Kidney (tissue), 14 donors: ENCODE results near the gene NKTR. TPM values are rescaled to one million over a fixed set of nuclear protein-coding genes. Genes with fewer than 3 reads are reported as not detected.

Source experiments
- DNase-seq, 5 donors: peaks; one replicate each; pipeline ENCODE4 v3.0.0-alpha.2; 2013 to 2020
- FAIRE-seq: peaks from 2 replicates; lab custom pipeline; 2012; peaks lifted over from hg19 to GRCh38; lab: Jason Lieb, UNC
- H3K27ac ChIP-seq, 2 donors: one replicate each; pipeline ENCODE4 v1.7.0; 2013; ENCODE audit warnings: low read depth in 2 of 2, low read length in 2 of 2, inconsistent platforms in 1 of 2
- H3K27me3 ChIP-seq: one replicate; pipeline ENCODE4 v1.7.1; 2013; ENCODE audit warnings: low read length, inconsistent platforms; ENCODE audit not compliant: control insufficient read depth, insufficient read depth
- H3K36me3 ChIP-seq, 3 donors: one replicate each; pipeline versions ENCODE4 v1.7.0 to v1.7.1; 2013; ENCODE audit warnings: low read length in 3 of 3, control low read depth in 1 of 3, inconsistent platforms in 1 of 3; ENCODE audit not compliant: insufficient read depth in 3 of 3, control insufficient read depth in 2 of 3
- H3K4me1 ChIP-seq, 3 donors: one replicate each; pipeline versions ENCODE4 v1.7.0 to v1.7.1; 2013; ENCODE audit warnings: low read length in 3 of 3, inconsistent platforms in 1 of 3, low read depth in 1 of 3; ENCODE audit not compliant: control insufficient read depth in 2 of 3, insufficient read depth in 2 of 3
- H3K4me3 ChIP-seq, 3 donors: one replicate each; pipeline versions ENCODE4 v1.7.0 to v1.8.1; 2013; ENCODE audit warnings: low read length in 3 of 3, control low read depth in 1 of 3, inconsistent platforms in 1 of 3
- H3K9ac ChIP-seq, 3 donors: one replicate each; pipeline versions ENCODE4 v1.7.0 to v1.7.1; 2013; ENCODE audit warnings: low read length in 3 of 3, control low read depth in 1 of 3, inconsistent platforms in 1 of 3
- H3K9me3 ChIP-seq, 3 donors: one replicate each; pipeline versions ENCODE4 v1.7.0 to v1.7.1; 2013; ENCODE audit warnings: low read length in 3 of 3, control low read depth in 1 of 3, inconsistent platforms in 1 of 3; ENCODE audit not compliant: control insufficient read depth in 2 of 3, insufficient read depth in 1 of 3
- intact Hi-C: fragments of 100-400 bp; cut with DNase I; formaldehyde crosslinking; loops from one replicate; pipeline ENCODE4 v1.11.1; 2022
- polyA plus RNA-seq: library from polyadenylated mRNA; stranded (reverse); fragments of 350-450 nt; fragmentation: Illumina TruSeq; extraction: RNeasy Lipid Tissue Mini Kit (QIAGEN cat#74804); gene quantifications from one replicate; pipeline ENCODE4 v1.2.3, GENCODE V29; 2014; ENCODE audit warnings: low read depth, low replicate concordance; ENCODE audit not compliant: insufficient read depth
- total RNA-seq: library from RNA; stranded (reverse); fragmentation: NEBNext Ultra II Directional; extraction: Animal tissue kit (Norgen Biotek cat#: 25700); gene quantifications from one replicate; pipeline ENCODE4 v1.2.1, GENCODE V29; 2021
- TF ChIP-seq, protein P1 (sequence below): IDR thresholded peaks from 3 replicates; pipeline ENCODE4 v1.5.1; 2012; ENCODE audit warnings: mild to moderate bottlenecking, moderate library complexity, borderline replicate concordance; ENCODE audit not compliant: insufficient read depth; ENCODE audit errors: extremely low read depth
- donor health status: control.
- donor health status: control.
- donor health status: control.
- donor health status: control.
- donor health status: control.
- donor health status: DM: yes; HTN: yes; CAD: no.
- donor health status: Normal renal cell carcinoma (clear cell type).

Gene NKTR
- total and polyA plus RNA-seq, 2 donors from 2014 or later, result 9.2 to 81.1 TPM

DNA sequence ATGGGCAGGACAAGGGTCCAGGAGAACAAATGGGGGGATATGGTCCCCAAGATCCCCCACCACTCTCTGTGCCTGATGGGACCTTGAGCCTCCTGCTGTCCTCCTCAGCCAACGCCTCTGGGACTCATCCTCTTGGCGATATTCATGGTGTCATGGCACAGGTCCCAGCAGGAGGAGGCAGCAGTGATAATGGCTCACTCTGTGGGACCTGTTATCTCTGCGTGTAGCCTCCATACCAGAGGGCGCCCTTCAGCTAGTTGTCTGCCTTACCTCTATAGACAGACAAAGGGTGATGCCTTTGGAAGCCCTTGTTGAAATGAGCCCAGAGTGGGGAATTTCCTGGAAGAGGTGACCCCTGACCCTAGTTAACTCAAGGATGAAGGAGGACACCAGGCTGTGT is 60.4 kb downstream of the NKTR start:
- intact Hi-C loops, result no loop called here
- FAIRE-seq (no peak), DNase-seq (no peak)
- no peak overlapping the region for H3K27ac ChIP-seq
- H3K27me3 ChIP-seq, result no peaks in the 10 kb centered on the region
- H3K36me3 ChIP-seq, result no peaks in the 10 kb centered on the region
- TF ChIP-seq, protein P1, sequence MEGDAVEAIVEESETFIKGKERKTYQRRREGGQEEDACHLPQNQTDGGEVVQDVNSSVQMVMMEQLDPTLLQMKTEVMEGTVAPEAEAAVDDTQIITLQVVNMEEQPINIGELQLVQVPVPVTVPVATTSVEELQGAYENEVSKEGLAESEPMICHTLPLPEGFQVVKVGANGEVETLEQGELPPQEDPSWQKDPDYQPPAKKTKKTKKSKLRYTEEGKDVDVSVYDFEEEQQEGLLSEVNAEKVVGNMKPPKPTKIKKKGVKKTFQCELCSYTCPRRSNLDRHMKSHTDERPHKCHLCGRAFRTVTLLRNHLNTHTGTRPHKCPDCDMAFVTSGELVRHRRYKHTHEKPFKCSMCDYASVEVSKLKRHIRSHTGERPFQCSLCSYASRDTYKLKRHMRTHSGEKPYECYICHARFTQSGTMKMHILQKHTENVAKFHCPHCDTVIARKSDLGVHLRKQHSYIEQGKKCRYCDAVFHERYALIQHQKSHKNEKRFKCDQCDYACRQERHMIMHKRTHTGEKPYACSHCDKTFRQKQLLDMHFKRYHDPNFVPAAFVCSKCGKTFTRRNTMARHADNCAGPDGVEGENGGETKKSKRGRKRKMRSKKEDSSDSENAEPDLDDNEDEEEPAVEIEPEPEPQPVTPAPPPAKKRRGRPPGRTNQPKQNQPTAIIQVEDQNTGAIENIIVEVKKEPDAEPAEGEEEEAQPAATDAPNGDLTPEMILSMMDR, result no peak
- no peak overlapping the region for H3K4me3 ChIP-seq
- no peaks in the 10 kb centered on the region for H3K4me1 ChIP-seq
- H3K9ac ChIP-seq, result no peak overlapping the region
- no peaks in the 10 kb centered on the region for H3K9me3 ChIP-seq

DNA sequence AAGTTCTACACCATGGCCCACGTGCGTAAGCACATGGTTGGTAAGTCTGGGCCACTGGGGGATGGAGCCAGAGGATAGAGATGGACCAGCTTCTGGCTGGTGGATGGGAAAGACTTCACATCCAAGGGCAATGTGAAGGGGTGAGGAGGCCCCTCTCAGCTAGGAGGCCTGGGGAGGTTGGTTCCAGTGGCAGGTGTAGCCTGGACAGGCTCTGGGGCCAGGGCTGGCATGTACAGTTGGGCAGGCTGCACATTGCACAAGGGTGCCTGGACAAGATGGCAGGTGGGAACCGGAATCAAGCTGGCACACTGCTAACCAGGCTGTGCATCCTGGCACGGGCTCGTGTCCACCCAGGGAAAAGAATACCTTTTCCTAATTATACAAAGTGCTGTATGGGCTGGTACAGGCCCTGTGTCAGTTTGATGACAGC is 61.1 kb downstream of the NKTR start:
- Histone ChIP-seq H3K27me3 (no peaks in the 10 kb centered on the region), H3K9ac (no peak overlapping the region), H3K4me3 (no peak overlapping the region), H3K9me3 (no peaks in the 10 kb centered on the region), H3K36me3 (no peaks in the 10 kb centered on the region), H3K4me1 (peaks cover 0 to 2% (median 0%) of the 10 kb centered on the region in 3 donors), H3K27ac (no peak overlapping the region)
- intact Hi-C loops, result no loop called here
- FAIRE-seq, result no peak
- no peak for DNase-seq
- TF ChIP-seq, protein P1, result no peak

DNA sequence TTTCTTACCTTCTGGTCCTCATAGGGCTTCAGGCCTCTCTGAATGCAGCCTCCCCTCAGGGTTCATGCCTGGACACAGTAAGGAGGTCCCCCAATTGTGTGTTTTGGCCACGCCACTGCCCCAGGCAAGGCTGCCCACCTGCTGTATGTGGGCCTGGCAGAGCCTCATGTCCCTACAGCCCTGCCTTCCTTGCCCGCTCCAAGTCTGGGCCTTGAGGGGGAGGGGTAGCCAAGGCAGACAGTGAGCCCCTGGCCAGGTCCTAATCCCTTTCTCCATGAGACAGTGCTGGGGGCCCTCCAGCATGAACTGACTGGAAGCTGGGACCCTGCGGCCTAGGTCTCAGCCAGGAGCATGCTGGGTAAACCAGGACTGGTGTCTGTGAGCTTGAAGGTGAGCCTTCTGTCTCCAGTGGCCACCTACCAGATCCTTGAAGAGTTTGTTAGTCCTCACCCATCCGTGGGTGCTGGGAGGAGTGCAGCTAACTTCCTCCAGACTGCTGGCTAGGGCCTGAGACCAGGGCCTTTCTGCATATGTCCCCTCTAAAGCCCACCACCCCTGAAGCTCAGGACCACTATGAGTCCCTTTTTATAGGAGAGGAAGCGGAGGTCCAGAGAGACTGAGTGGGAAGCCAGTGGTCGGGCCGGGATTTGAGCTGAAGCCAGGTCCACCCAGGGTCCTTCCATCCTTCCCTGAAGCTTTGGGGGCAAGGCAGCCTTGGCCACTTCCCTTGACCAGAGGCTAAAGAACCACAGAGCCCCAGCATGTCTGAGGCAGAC is 61.7 kb downstream of the NKTR start:
- H3K9ac ChIP-seq, result no peak overlapping the region
- H3K9me3 ChIP-seq, result no peaks in the 10 kb centered on the region
- H3K27ac ChIP-seq, result no peak overlapping the region
- H3K4me1 ChIP-seq, result peaks cover 0 to 2% (median 0%) of the 10 kb centered on the region in 3 donors
- TF ChIP-seq, protein P1, result no peak
- FAIRE-seq (no peak), DNase-seq (peak in 1 of 5 donors; percentile 57)
- no peaks in the 10 kb centered on the region for H3K36me3 ChIP-seq
- no peaks in the 10 kb centered on the region for H3K27me3 ChIP-seq
- H3K4me3 ChIP-seq, result no peak overlapping the region
- intact Hi-C loops, result no loop called here
